Activated B cell treated with CpG ODN at 0.5 μM for 24 hours (primary cell): ENCODE results near the gene ZNF160. TPM values are rescaled to one million over a fixed set of nuclear protein-coding genes. Genes with fewer than 3 reads are reported as not detected.
"Not testable (repeated sequence)": the region's sequence is repeated elsewhere in the genome, so short reads cannot be mapped to it uniquely, and the experiment has no call there.

Experiments
- ATAC-seq: fragments of 200-7000 bp; cut with Tn5 transposase; one replicate; pipeline ENCODE4 v1.10.0; 2021; ENCODE audit warnings: low read depth, mild to moderate bottlenecking, moderate library complexity
- CTCF ChIA-PET: fragments of 350-600 bp; sonication (Branson Sonifier 250); formaldehyde crosslinking; loops from one replicate; lab custom pipeline; 2021; ENCODE audit warnings: antibody characterized with exemption; lab: Charles Lee
- POLR2A ChIA-PET: fragments of 350-600 bp; sonication (Branson Sonifier 250); formaldehyde crosslinking; loops from one replicate; lab custom pipeline; 2021; ENCODE audit warnings: antibody characterized with exemption; lab: Charles Lee
- DNase-seq: peaks from one replicate; pipeline ENCODE4 v3.0.0; 2022
- H3K27ac Mint-ChIP-seq: one replicate; pipeline ENCODE4 v1.8.0; 2020; ENCODE audit warnings: mixed read lengths
- H3K27me3 Mint-ChIP-seq: one replicate; pipeline ENCODE4 v1.8.0; 2021; ENCODE audit warnings: mixed read lengths
- H3K36me3 Mint-ChIP-seq: one replicate; pipeline ENCODE4 v1.8.0; 2021; ENCODE audit warnings: low read depth, mixed read lengths
- H3K4me1 Mint-ChIP-seq: one replicate; pipeline ENCODE4 v1.8.0; 2021; ENCODE audit warnings: mixed read lengths
- H3K4me3 Mint-ChIP-seq: one replicate; pipeline ENCODE4 v1.8.0; 2020; ENCODE audit warnings: mild to moderate bottlenecking, mixed read lengths
- H3K9me3 Mint-ChIP-seq: one replicate; pipeline ENCODE4 v1.8.0; 2020; ENCODE audit warnings: mixed read lengths
- CTCF ChIP-seq: fragments of 200-600 bp; IDR thresholded peaks from one replicate; pipeline ENCODE4 v1.8.0; 2022; ENCODE audit warnings: antibody characterized with exemption, mild to moderate bottlenecking
- intact Hi-C: fragments of 100-400 bp; cut with micrococcal nuclease; formaldehyde crosslinking; loops from one replicate; pipeline ENCODE4 v1.15.1; 2024
- total RNA-seq: library from RNA; stranded (reverse); gene quantifications from 2 replicates; pipeline ENCODE4 v1.2.3, GENCODE V29; 2022

ZNF160 gene
- total RNA-seq, 1 donor from 2014 or later = 61.3 TPM

GRCh38 chr19:53102206-53102755 lies 941 bp downstream of the ZNF160 start:
- POLR2A ChIA-PET = interaction anchor here (0.6 to 1.1 kb wide), 2 partner anchors 315 to 481 kb away, joined by 3 to 4 read pairs; partner anchors contain the start of gene ZNF600
- TF ChIP-seq CTCF = no peak
- Mint-ChIP-seq H3K4me3 (peak overlapping the region; percentile 87), H3K27ac (peak overlapping the region; percentile 93), H3K36me3 (peaks cover 29% of the 10 kb centered on the region), H3K4me1 (peaks cover 40% of the 10 kb centered on the region), H3K9me3 (no peaks in the 10 kb centered on the region), H3K27me3 (no peaks in the 10 kb centered on the region)
- no peak for DNase-seq
- CTCF ChIA-PET = no interaction called here
- ATAC-seq = no peak
- intact Hi-C loops = loop anchor here (2.0 to 10.0 kb wide), 6 partner anchors 109 to 565 kb away; partner anchors contain the start of genes VN1R2, ZNF468 and ZNF677

GRCh38 chr19:53101518-53101917 lies 1.7 kb downstream of the ZNF160 start:
- H3K27me3 Mint-ChIP-seq = no peaks in the 10 kb centered on the region
- intact Hi-C loops = loop anchor here (5.0 to 10.0 kb wide), 4 partner anchors 153 to 564 kb away; partner anchors contain the start of genes VN1R2, ZNF468 and ZNF677
- H3K27ac Mint-ChIP-seq = peak overlapping the region; percentile 93
- H3K9me3 Mint-ChIP-seq = no peaks in the 10 kb centered on the region
- TF ChIP-seq CTCF = no peak
- peaks cover 42% of the 10 kb centered on the region for H3K4me1 Mint-ChIP-seq
- ChIA-PET CTCF (no interaction called here), POLR2A (interaction anchor here (0.6 to 1.1 kb wide), 4 partner anchors 57 to 481 kb away, joined by 3 to 4 read pairs (median 3); partner anchors contain the start of genes ZNF347, ZNF600 and ZNF816)
- peaks cover 30% of the 10 kb centered on the region for H3K36me3 Mint-ChIP-seq
- H3K4me3 Mint-ChIP-seq = peak overlapping the region; percentile 87
- ATAC-seq (no peak), DNase-seq (no peak)

GRCh38 chr19:53098570-53098969 lies 4.7 kb downstream of the ZNF160 start:
- CTCF ChIA-PET, H3K27ac Mint-ChIP-seq, H3K4me3 Mint-ChIP-seq, H3K9me3 Mint-ChIP-seq, intact Hi-C loops, H3K27me3 Mint-ChIP-seq, ATAC-seq, POLR2A ChIA-PET, DNase-seq: not testable (repeated sequence)
- Mint-ChIP-seq H3K4me1 (peaks cover 43% of the 10 kb centered on the region), H3K36me3 (peaks cover 50% of the 10 kb centered on the region)

- ATAC-seq, DNase-seq, H3K9me3 Mint-ChIP-seq, CTCF ChIA-PET, POLR2A ChIA-PET, intact Hi-C loops, H3K4me3 Mint-ChIP-seq, H3K27me3 Mint-ChIP-seq, H3K27ac Mint-ChIP-seq: not testable (repeated sequence)
- H3K36me3 Mint-ChIP-seq = peaks cover 59% of the 10 kb centered on the region
- peaks cover 31% of the 10 kb centered on the region for H3K4me1 Mint-ChIP-seq
These were observed 6.1 kb downstream of the ZNF160 start for GRCh38 chr19:53096982-53097690.

GRCh38 chr19:53096579-53096978 lies 6.6 kb downstream of the ZNF160 start:
- CTCF ChIA-PET, ATAC-seq, intact Hi-C loops: not testable (repeated sequence)

GRCh38 chr19:53094754-53095575 lies 8.3 kb downstream of the ZNF160 start:
- Mint-ChIP-seq H3K27me3 (no peaks in the 10 kb centered on the region), H3K4me1 (peaks cover 20% of the 10 kb centered on the region), H3K4me3 (no peak overlapping the region), H3K27ac (no peak overlapping the region), H3K36me3 (peaks cover 76% of the 10 kb centered on the region), H3K9me3 (no peaks in the 10 kb centered on the region)
- intact Hi-C loops = no loop called here
- ChIA-PET POLR2A (no interaction called here), CTCF (no interaction called here)
- DNase-seq (no peak), ATAC-seq (no peak)
- TF ChIP-seq CTCF = no peak

More at GRCh38 chr19:53096579-53096978, 6.6 kb downstream of the ZNF160 start:
- DNase-seq, H3K9me3 Mint-ChIP-seq, H3K27me3 Mint-ChIP-seq, H3K27ac Mint-ChIP-seq, POLR2A ChIA-PET, H3K4me3 Mint-ChIP-seq: not testable (repeated sequence)
- H3K4me1 Mint-ChIP-seq = peaks cover 25% of the 10 kb centered on the region
- H3K36me3 Mint-ChIP-seq = peaks cover 63% of the 10 kb centered on the region
